GM13977 (cell line): ENCODE measurements around the gene STK17A.
"Not testable (repeated sequence)": the region's sequence is repeated elsewhere in the genome, so short reads cannot be mapped to it uniquely, and the experiment has no call there.

Source experiments
- DNase-seq: peaks from one replicate; pipeline ENCODE4 v3.0.0; 2012; ENCODE audit warnings: low spot score
- in situ Hi-C: fragments of 300-500 bp; cut with MboI; formaldehyde crosslinking; loops from one replicate; pipeline ENCODE4 v1.12.0; 2022; ENCODE audit warnings: low sequenced_read_pairs, low pct_unique_long_range_greater_than_20kb, mixed read lengths, inconsistent platforms; ENCODE audit not compliant: unreplicated experiment
- TF ChIP-seq, protein P1 (sequence below): IDR thresholded peaks from 2 replicates; pipeline ENCODE4 v1.5.1; 2012; ENCODE audit warnings: mild to moderate bottlenecking, control low read depth; ENCODE audit not compliant: insufficient read depth; ENCODE audit errors: extremely low read depth, missing control alignments

STK17A gene

DNA sequence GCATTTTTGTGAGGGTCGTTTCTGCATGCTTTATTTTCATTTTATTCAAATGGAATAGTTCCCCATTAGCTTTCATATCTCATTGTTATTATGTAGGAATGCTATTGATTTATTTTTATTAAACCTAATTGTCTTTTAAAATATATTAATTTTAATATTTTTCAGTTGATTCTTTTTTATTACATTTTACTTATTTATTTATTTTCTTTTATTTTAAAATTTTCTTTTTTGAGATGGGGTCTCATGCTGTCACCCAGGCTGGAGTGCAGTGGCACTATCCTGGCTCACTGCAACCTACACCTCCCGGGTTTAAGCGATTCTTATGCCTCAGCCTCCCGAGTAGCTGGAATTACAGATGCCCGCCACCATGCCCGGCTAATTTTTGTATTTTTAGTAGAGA, 7.4 kb upstream of the STK17A start:
- DNase-seq = no peak
- in situ Hi-C loops = no loop called here
- TF ChIP-seq, protein P1, sequence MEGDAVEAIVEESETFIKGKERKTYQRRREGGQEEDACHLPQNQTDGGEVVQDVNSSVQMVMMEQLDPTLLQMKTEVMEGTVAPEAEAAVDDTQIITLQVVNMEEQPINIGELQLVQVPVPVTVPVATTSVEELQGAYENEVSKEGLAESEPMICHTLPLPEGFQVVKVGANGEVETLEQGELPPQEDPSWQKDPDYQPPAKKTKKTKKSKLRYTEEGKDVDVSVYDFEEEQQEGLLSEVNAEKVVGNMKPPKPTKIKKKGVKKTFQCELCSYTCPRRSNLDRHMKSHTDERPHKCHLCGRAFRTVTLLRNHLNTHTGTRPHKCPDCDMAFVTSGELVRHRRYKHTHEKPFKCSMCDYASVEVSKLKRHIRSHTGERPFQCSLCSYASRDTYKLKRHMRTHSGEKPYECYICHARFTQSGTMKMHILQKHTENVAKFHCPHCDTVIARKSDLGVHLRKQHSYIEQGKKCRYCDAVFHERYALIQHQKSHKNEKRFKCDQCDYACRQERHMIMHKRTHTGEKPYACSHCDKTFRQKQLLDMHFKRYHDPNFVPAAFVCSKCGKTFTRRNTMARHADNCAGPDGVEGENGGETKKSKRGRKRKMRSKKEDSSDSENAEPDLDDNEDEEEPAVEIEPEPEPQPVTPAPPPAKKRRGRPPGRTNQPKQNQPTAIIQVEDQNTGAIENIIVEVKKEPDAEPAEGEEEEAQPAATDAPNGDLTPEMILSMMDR = no peak

GRCh38 chr7:43576241-43576640, 6.7 kb upstream of the STK17A start:
- TF ChIP-seq, protein P1 = no peak
- no peak for DNase-seq
- in situ Hi-C loops = no loop called here

GRCh38 chr7:43577485-43577951, 5.4 kb upstream of the STK17A start:
- DNase-seq = no peak
- TF ChIP-seq, protein P1 = no peak
- in situ Hi-C loops = no loop called here

DNA sequence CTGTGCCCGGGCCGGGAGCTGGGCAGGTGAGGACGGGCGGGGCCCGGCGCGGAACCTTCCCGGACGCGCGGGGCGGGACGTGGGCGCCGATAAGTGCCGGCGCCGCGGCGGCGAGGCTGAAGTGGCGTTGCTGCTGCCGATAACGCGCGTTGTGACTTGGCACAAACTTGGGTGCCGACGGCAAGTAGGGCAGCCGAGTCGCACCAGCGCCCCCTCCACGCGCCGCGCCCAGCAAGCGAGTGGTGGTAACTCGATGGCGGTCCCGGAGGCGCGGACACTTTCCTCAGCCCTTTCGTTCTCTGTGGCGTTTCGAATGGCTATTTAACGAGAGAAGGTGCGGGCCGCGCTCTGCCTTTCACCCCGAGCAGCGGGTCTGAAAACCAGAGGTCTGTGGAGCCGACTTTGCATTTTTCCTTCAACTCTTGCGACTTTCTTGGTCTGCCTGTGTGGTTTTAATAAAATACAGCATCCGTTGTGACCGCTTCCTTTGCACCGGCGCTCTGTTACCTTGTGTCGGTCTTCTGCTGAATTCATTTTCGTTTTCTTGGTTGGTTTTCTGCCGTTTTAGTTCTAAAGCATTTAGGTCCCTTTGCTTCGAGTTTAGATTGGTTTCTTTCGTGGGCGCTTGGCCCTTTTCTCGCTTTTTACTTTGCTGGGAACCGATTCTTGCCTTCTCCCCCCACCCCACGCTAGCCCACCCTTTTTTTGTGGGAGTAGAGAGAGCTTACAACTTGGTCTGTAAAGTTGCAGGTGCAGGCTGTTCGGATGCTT, 701 bp downstream of the STK17A start:
- in situ Hi-C loops = loop anchor here (5.0 to 10.0 kb wide), 2 partner anchors 111 to 259 kb away; no protein-coding TSS in a partner anchor
- DNase-seq = peak; percentile 23
- TF ChIP-seq, protein P1 = peak; percentile 37

DNA sequence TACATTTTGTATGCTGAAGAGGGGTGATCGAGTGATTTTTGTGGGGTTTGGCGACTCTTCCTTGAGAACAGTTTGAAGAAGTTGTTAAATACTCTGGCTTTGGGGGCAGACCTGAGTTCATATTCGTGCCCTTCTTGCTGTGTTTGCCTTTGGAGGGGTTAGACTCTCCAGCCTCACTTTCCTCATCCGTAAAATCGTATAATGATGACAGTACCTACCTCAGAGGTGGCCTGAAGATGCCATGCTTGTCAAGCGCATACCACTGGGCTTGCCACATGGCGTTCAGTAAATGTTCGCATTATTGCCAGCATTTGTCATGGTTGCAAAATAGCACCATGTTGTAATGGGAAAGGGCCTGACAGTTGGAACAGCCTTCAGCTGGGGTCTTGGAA, 1.3 kb downstream of the STK17A start:
- no peak for DNase-seq
- TF ChIP-seq, protein P1 = no peak

GRCh38 chr7:43584733-43585132, 1.8 kb downstream of the STK17A start:
- DNase-seq = not testable (repeated sequence)
- in situ Hi-C loops = loop anchor here (5.0 to 10.0 kb wide), 2 partner anchors 110 to 258 kb away; no protein-coding TSS in a partner anchor

More for the DNA sequence above, 1.3 kb downstream of the STK17A start:
- in situ Hi-C loops = loop anchor here (5.0 to 10.0 kb wide), 2 partner anchors 111 to 258 kb away; no protein-coding TSS in a partner anchor

DNA sequence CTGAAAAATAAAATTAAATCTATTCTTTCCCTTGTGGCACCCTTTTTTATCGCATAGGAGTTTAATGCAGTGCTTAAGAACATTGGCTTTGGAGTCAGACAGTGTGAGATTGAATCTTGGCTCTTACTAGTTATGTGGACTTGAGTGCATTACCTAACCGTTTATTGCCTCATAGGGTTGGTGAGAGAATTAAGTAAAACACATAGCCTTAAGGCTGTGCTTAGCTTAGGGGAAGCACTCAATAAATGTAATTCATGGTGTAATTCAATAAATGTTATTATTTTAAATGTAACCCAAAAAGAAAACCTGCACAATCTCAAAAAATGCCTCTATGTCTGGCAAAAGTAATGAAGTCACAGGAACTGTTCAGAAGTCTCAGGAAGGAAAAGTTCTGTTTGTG, 2.7 kb downstream of the STK17A start:
- TF ChIP-seq, protein P1 = no peak
- peak; percentile 21 for DNase-seq
- in situ Hi-C loops = loop anchor here (10.0 kb wide), 1 partner anchor 109 kb away; no protein-coding TSS in a partner anchor
